HepG2 (cell line): ENCODE data around the gene TFB1M. TPM values are rescaled to one million over a fixed set of nuclear protein-coding genes. Genes with fewer than 3 reads are reported as not detected.
A peak's percentile ranks its signal among the peaks of the same experiment; 100 is the strongest.

Source experiments
- AKAP8 ChIP-seq: sonication (generic); formaldehyde crosslinking; IDR thresholded peaks from 2 replicates; pipeline ENCODE4 v1.5.1; 2020; ENCODE audit warnings: mild to moderate bottlenecking, missing genetic modification reagents
- CCDC6 ChIP-seq: sonication (generic); formaldehyde crosslinking; IDR thresholded peaks from 2 replicates; pipeline ENCODE4 v1.8.1; 2022; ENCODE audit warnings: mild to moderate bottlenecking, missing genetic modification reagents, moderate library complexity
- FIP1L1 ChIP-seq: fragments of 200-400 bp; formaldehyde crosslinking; IDR thresholded peaks from 2 replicates; pipeline ENCODE4 v1.6.1; 2018; ENCODE audit warnings: low read depth, mild to moderate bottlenecking, low read length, moderate library complexity, borderline replicate concordance; ENCODE audit not compliant: insufficient read depth
- JUND ChIP-seq: sonication (generic); formaldehyde crosslinking; IDR thresholded peaks from 2 replicates; pipeline ENCODE4 v1.8.0; 2022; ENCODE audit warnings: mild to moderate bottlenecking, missing genetic modification reagents
- KDM3A ChIP-seq: IDR thresholded peaks from 2 replicates; pipeline ENCODE4 v1.6.1; 2018; ENCODE audit warnings: low read depth, missing compliant biosample characterization
- POGZ ChIP-seq: sonication (generic); formaldehyde crosslinking; IDR thresholded peaks from 2 replicates; pipeline ENCODE4 v1.4.0; 2020; ENCODE audit warnings: mild to moderate bottlenecking, missing genetic modification reagents
- REST ChIP-seq, 2 experiments: IDR thresholded peaks; 2 replicates each; pipeline ENCODE4 v1.6.1; 2011 to 2012; ENCODE audit warnings: low read length in 2 of 2, borderline replicate concordance in 1 of 2, low read depth in 1 of 2, mild to moderate bottlenecking in 1 of 2, moderate library complexity in 1 of 2
- RFXAP ChIP-seq: sonication (generic); formaldehyde crosslinking; IDR thresholded peaks from 2 replicates; pipeline ENCODE4 v1.4.0; 2020; ENCODE audit warnings: missing genetic modification reagents, borderline replicate concordance
- ZFAT ChIP-seq: sonication (generic); formaldehyde crosslinking; conservative IDR thresholded peaks from 2 replicates; pipeline ENCODE4 v1.8.1; 2023; ENCODE audit warnings: missing genetic modification reagents, inconsistent platforms
- ZNF329 ChIP-seq: sonication (generic); formaldehyde crosslinking; IDR thresholded peaks from 2 replicates; pipeline ENCODE4 v1.9.0; 2021; ENCODE audit warnings: low read depth, mild to moderate bottlenecking, missing genetic modification reagents
- ZNF34 ChIP-seq: sonication (generic); formaldehyde crosslinking; IDR thresholded peaks from 2 replicates; pipeline ENCODE4 v1.4.0; 2020; ENCODE audit warnings: mild to moderate bottlenecking, missing genetic modification reagents, borderline replicate concordance
- ZNF383 ChIP-seq: sonication (generic); formaldehyde crosslinking; IDR thresholded peaks from 2 replicates; pipeline ENCODE4 v1.4.0; 2020; ENCODE audit warnings: missing genetic modification reagents, mild to moderate bottlenecking, borderline replicate concordance
- ZNF430 ChIP-seq: sonication (generic); formaldehyde crosslinking; IDR thresholded peaks from 2 replicates; pipeline ENCODE4 v1.9.0; 2021; ENCODE audit warnings: mild to moderate bottlenecking, missing genetic modification reagents
- ZNF672 ChIP-seq: sonication (generic); formaldehyde crosslinking; IDR thresholded peaks from 2 replicates; pipeline ENCODE4 v1.8.1; 2022; ENCODE audit warnings: missing genetic modification reagents
- polyA plus RNA-seq, 8 experiments: library from polyadenylated mRNA; depleted of rRNA in 3 of 8; stranded (reverse) in 7 of 8; unstranded in 1 of 8; fragments of >200 nt; fragmentation: Illumina TruSeq in 4 of 8; extraction: Trizol in 4 of 8; gene quantifications; 2 replicates each; pipeline versions ENCODE4 v1.2.1 to v1.2.3, GENCODE V29; 2011 to 2016; ENCODE audit warnings: low read depth in 4 of 8, missing spikeins in 1 of 8, mixed read lengths in 1 of 8; ENCODE audit not compliant: insufficient read depth in 1 of 8
- total RNA-seq, 5 experiments: library from RNA; depleted of rRNA; stranded (reverse); fragments of >200 nt; fragmentation: Illumina TruSeq; extraction: Trizol; gene quantifications; 2 replicates each; pipeline ENCODE4 v1.2.3, GENCODE V29; 2016; ENCODE audit warnings: low read depth in 1 of 5
- TF ChIP-seq, protein P1 (sequence below): sonication (generic); formaldehyde crosslinking; IDR thresholded peaks from 2 replicates; pipeline ENCODE4 v1.4.0; 2020; ENCODE audit warnings: missing genetic modification reagents
- TF ChIP-seq, protein P2 (sequence below): sonication (generic); formaldehyde crosslinking; IDR thresholded peaks from 2 replicates; pipeline ENCODE4 v1.4.0; 2020; ENCODE audit warnings: missing genetic modification reagents

Gene TFB1M
- total and polyA plus RNA-seq, 2 of the 13 experiments (the other 11 are each of a cell fraction or from before 2014, with no cell fraction given): 91.4 to 122 TPM

- TF ChIP-seq AKAP8 (no peak), ZNF383 (no peak), KDM3A (no peak), ZNF329 (CRISPR knock-in tag) (no peak), ZNF34 (CRISPR knock-in tag) (no peak), JUND (CRISPR knock-in tag) (no peak), POGZ (CRISPR knock-in tag) (no peak; the same call in 1 of the 2 replicates), RFXAP (CRISPR knock-in tag) (no peak), ZFAT (CRISPR knock-in tag) (no peak), REST (IDR thresholded peaks at IDR 0.05; ENCODE audit: borderline replicate concordance in 1 of 2, low read depth in 1 of 2, low read length in 2 of 2) (no peak), ZNF672 (CRISPR knock-in tag) (no peak), ZNF430 (peak; percentile 79), CCDC6 (peak; percentile 85), FIP1L1 (0 out of 2 replicates have a peak, but pooled peaks have one; percentile 39)
- TF ChIP-seq, protein P1, sequence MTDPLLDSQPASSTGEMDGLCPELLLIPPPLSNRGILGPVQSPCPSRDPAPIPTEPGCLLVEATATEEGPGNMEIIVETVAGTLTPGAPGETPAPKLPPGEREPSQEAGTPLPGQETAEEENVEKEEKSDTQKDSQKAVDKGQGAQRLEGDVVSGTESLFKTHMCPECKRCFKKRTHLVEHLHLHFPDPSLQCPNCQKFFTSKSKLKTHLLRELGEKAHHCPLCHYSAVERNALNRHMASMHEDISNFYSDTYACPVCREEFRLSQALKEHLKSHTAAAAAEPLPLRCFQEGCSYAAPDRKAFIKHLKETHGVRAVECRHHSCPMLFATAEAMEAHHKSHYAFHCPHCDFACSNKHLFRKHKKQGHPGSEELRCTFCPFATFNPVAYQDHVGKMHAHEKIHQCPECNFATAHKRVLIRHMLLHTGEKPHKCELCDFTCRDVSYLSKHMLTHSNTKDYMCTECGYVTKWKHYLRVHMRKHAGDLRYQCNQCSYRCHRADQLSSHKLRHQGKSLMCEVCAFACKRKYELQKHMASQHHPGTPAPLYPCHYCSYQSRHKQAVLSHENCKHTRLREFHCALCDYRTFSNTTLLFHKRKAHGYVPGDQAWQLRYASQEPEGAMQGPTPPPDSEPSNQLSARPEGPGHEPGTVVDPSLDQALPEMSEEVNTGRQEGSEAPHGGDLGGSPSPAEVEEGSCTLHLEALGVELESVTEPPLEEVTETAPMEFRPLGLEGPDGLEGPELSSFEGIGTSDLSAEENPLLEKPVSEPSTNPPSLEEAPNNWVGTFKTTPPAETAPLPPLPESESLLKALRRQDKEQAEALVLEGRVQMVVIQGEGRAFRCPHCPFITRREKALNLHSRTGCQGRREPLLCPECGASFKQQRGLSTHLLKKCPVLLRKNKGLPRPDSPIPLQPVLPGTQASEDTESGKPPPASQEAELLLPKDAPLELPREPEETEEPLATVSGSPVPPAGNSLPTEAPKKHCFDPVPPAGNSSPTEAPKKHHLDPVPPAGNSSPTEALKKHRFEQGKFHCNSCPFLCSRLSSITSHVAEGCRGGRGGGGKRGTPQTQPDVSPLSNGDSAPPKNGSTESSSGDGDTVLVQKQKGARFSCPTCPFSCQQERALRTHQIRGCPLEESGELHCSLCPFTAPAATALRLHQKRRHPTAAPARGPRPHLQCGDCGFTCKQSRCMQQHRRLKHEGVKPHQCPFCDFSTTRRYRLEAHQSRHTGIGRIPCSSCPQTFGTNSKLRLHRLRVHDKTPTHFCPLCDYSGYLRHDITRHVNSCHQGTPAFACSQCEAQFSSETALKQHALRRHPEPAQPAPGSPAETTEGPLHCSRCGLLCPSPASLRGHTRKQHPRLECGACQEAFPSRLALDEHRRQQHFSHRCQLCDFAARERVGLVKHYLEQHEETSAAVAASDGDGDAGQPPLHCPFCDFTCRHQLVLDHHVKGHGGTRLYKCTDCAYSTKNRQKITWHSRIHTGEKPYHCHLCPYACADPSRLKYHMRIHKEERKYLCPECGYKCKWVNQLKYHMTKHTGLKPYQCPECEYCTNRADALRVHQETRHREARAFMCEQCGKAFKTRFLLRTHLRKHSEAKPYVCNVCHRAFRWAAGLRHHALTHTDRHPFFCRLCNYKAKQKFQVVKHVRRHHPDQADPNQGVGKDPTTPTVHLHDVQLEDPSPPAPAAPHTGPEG (CRISPR knock-in tag): no peak
- TF ChIP-seq, protein P2, sequence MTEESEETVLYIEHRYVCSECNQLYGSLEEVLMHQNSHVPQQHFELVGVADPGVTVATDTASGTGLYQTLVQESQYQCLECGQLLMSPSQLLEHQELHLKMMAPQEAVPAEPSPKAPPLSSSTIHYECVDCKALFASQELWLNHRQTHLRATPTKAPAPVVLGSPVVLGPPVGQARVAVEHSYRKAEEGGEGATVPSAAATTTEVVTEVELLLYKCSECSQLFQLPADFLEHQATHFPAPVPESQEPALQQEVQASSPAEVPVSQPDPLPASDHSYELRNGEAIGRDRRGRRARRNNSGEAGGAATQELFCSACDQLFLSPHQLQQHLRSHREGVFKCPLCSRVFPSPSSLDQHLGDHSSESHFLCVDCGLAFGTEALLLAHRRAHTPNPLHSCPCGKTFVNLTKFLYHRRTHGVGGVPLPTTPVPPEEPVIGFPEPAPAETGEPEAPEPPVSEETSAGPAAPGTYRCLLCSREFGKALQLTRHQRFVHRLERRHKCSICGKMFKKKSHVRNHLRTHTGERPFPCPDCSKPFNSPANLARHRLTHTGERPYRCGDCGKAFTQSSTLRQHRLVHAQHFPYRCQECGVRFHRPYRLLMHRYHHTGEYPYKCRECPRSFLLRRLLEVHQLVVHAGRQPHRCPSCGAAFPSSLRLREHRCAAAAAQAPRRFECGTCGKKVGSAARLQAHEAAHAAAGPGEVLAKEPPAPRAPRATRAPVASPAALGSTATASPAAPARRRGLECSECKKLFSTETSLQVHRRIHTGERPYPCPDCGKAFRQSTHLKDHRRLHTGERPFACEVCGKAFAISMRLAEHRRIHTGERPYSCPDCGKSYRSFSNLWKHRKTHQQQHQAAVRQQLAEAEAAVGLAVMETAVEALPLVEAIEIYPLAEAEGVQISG (CRISPR knock-in tag): 0 out of 2 replicates have a peak, but pooled peaks have one; percentile 14
Measured at GRCh38 chr6:155325700-155326516, 11.6 kb upstream of the TFB1M start (continued).
